Measurements from ENCODE around the gene AGR3. TPM values are rescaled to one million over a fixed set of nuclear protein-coding genes. Genes with fewer than 3 reads are reported as not detected.

Gene AGR3
- polyA plus RNA-seq, 6 donors from 2014 or later = not detected

- H3K36me3 Mint-ChIP-seq = peaks cover 6 to 7% of the 10 kb centered on the region in 2 donors
- peaks cover 0 to 3% (median 0%) of the 10 kb centered on the region in 3 donors for H3K4me1 Mint-ChIP-seq
- DNase-seq (no peak), ATAC-seq (ENCODE audit: low read depth in 2 of 2) (no peak)
- peaks cover 0 to 19% (median 6%) of the 10 kb centered on the region in 7 donors for H3K9me3 Mint-ChIP-seq
- H3K4me3 Mint-ChIP-seq = no peak overlapping the region
- H3K27me3 Mint-ChIP-seq = peaks cover 0 to 18% (median 7%) of the 10 kb centered on the region in 3 donors
- H3K27ac Mint-ChIP-seq = no peak overlapping the region
These were observed 33.6 kb upstream of the AGR3 start for GRCh38 chr7:16915405-16915804.

GRCh38 chr7:16914771-16915170 is 33.0 kb upstream of the AGR3 start:
- DNase-seq = no peak
- no peak overlapping the region for H3K27ac Mint-ChIP-seq
- no peak for ATAC-seq (ENCODE audit: low read depth in 2 of 2)
- peaks cover 0 to 18% (median 7%) of the 10 kb centered on the region in 3 donors for H3K27me3 Mint-ChIP-seq
- H3K4me1 Mint-ChIP-seq = peaks cover 0 to 3% (median 0%) of the 10 kb centered on the region in 3 donors
- no peak overlapping the region for H3K4me3 Mint-ChIP-seq
- peaks cover 6 to 7% of the 10 kb centered on the region in 2 donors for H3K36me3 Mint-ChIP-seq
- H3K9me3 Mint-ChIP-seq = peaks cover 0 to 22% (median 7%) of the 10 kb centered on the region in 7 donors

GRCh38 chr7:16913643-16914042 is 31.9 kb upstream of the AGR3 start:
- no peak overlapping the region for H3K27ac Mint-ChIP-seq
- H3K27me3 Mint-ChIP-seq = peaks cover 0 to 18% (median 7%) of the 10 kb centered on the region in 3 donors
- peaks cover 6 to 7% of the 10 kb centered on the region in 2 donors for H3K36me3 Mint-ChIP-seq
- peaks cover 0 to 3% (median 0%) of the 10 kb centered on the region in 3 donors for H3K4me1 Mint-ChIP-seq
- H3K9me3 Mint-ChIP-seq = peaks cover 0 to 22% (median 7%) of the 10 kb centered on the region in 7 donors
- no peak overlapping the region for H3K4me3 Mint-ChIP-seq
- ATAC-seq (ENCODE audit: low read depth in 2 of 2) = no peak
- no peak for DNase-seq

- DNase-seq (no peak), ATAC-seq (ENCODE audit: low read depth in 2 of 2) (no peak)
- H3K4me3 Mint-ChIP-seq = no peak overlapping the region
- peaks cover 0 to 18% (median 7%) of the 10 kb centered on the region in 3 donors for H3K27me3 Mint-ChIP-seq
- peaks cover 6 to 7% of the 10 kb centered on the region in 2 donors for H3K36me3 Mint-ChIP-seq
- peaks cover 0 to 3% (median 0%) of the 10 kb centered on the region in 3 donors for H3K4me1 Mint-ChIP-seq
- H3K27ac Mint-ChIP-seq = no peak overlapping the region
- H3K9me3 Mint-ChIP-seq = peaks cover 0 to 22% (median 7%) of the 10 kb centered on the region in 7 donors
These were observed 30.8 kb upstream of the AGR3 start for GRCh38 chr7:16912540-16912939.

GRCh38 chr7:16908561-16908960 is 26.8 kb upstream of the AGR3 start:
- H3K27me3 Mint-ChIP-seq = peaks cover 0 to 10% (median 7%) of the 10 kb centered on the region in 3 donors
- no peak overlapping the region for H3K27ac Mint-ChIP-seq
- H3K4me3 Mint-ChIP-seq = no peak overlapping the region
- H3K36me3 Mint-ChIP-seq = peaks cover 6 to 7% of the 10 kb centered on the region in 2 donors
- H3K9me3 Mint-ChIP-seq = peaks cover 0 to 22% (median 7%) of the 10 kb centered on the region in 7 donors
- H3K4me1 Mint-ChIP-seq = no peaks in the 10 kb centered on the region
- no peak for DNase-seq
- no peak for ATAC-seq (ENCODE audit: low read depth in 2 of 2)

GRCh38 chr7:16905300-16906044 is 23.7 kb upstream of the AGR3 start:
- peak overlapping the region in 1 of 6 donors; percentile 41 for H3K27ac Mint-ChIP-seq
- H3K4me1 Mint-ChIP-seq = no peaks in the 10 kb centered on the region
- no peaks in the 10 kb centered on the region for H3K36me3 Mint-ChIP-seq
- no peak for DNase-seq
- ATAC-seq (ENCODE audit: low read depth in 2 of 2) = no peak
- H3K4me3 Mint-ChIP-seq = no peak overlapping the region
- H3K27me3 Mint-ChIP-seq = peaks cover 0 to 1% (median 0%) of the 10 kb centered on the region in 3 donors
- H3K9me3 Mint-ChIP-seq = peaks cover 0 to 9% (median 5%) of the 10 kb centered on the region in 7 donors

- H3K36me3 Mint-ChIP-seq = no peaks in the 10 kb centered on the region
- no peak for ATAC-seq (ENCODE audit: low read depth in 2 of 2)
- H3K27ac Mint-ChIP-seq = no peak overlapping the region
- no peaks in the 10 kb centered on the region for H3K4me1 Mint-ChIP-seq
- no peak overlapping the region for H3K4me3 Mint-ChIP-seq
- H3K27me3 Mint-ChIP-seq = no peaks in the 10 kb centered on the region
- H3K9me3 Mint-ChIP-seq = peaks cover 0 to 7% (median 4%) of the 10 kb centered on the region in 7 donors
- no peak for DNase-seq
These were observed 22.3 kb upstream of the AGR3 start for GRCh38 chr7:16904076-16904475.

- ATAC-seq (ENCODE audit: low read depth in 2 of 2) = no peak
- H3K4me1 Mint-ChIP-seq = no peaks in the 10 kb centered on the region
- no peak for DNase-seq
These were observed 18.5 kb upstream of the AGR3 start for GRCh38 chr7:16900209-16900768.

GRCh38 chr7:16891874-16892643 is 10.3 kb upstream of the AGR3 start:
- DNase-seq (no peak), ATAC-seq (ENCODE audit: low read depth in 2 of 2) (no peak)
- Mint-ChIP-seq H3K4me3 (no peak overlapping the region), H3K4me1 (no peaks in the 10 kb centered on the region), H3K27ac (no peak overlapping the region), H3K27me3 (no peaks in the 10 kb centered on the region), H3K36me3 (no peaks in the 10 kb centered on the region), H3K9me3 (peaks cover 0 to 5% (median 0%) of the 10 kb centered on the region in 7 donors)

More at GRCh38 chr7:16900209-16900768, 18.5 kb upstream of the AGR3 start:
- Mint-ChIP-seq H3K4me3 (no peak overlapping the region), H3K9me3 (peaks cover 0 to 9% (median 4%) of the 10 kb centered on the region in 7 donors), H3K36me3 (no peaks in the 10 kb centered on the region), H3K27me3 (no peaks in the 10 kb centered on the region), H3K27ac (no peak overlapping the region)

- H3K4me3 Mint-ChIP-seq = no peak overlapping the region
These were observed 9.6 kb upstream of the AGR3 start for GRCh38 chr7:16891338-16891737.

GRCh38 chr7:16889851-16890415 is 8.2 kb upstream of the AGR3 start:
- peak overlapping the region in 2 of 6 donors; percentile 4 to 13 for H3K27ac Mint-ChIP-seq
- no peaks in the 10 kb centered on the region for H3K9me3 Mint-ChIP-seq
- no peaks in the 10 kb centered on the region for H3K36me3 Mint-ChIP-seq
- no peak overlapping the region for H3K4me3 Mint-ChIP-seq
- no peaks in the 10 kb centered on the region for H3K27me3 Mint-ChIP-seq
- ATAC-seq (ENCODE audit: low read depth in 2 of 2) (no peak), DNase-seq (no peak)
- H3K4me1 Mint-ChIP-seq = no peaks in the 10 kb centered on the region

More at GRCh38 chr7:16891338-16891737, 9.6 kb upstream of the AGR3 start:
- Mint-ChIP-seq H3K27me3 (no peaks in the 10 kb centered on the region), H3K9me3 (peaks cover 0 to 5% (median 0%) of the 10 kb centered on the region in 7 donors), H3K27ac (no peak overlapping the region), H3K4me1 (no peaks in the 10 kb centered on the region), H3K36me3 (no peaks in the 10 kb centered on the region)
- peak; percentile 23 for DNase-seq
- ATAC-seq (ENCODE audit: low read depth in 2 of 2) = peak; percentile 78 to 81

- DNase-seq (no peak), ATAC-seq (ENCODE audit: low read depth in 2 of 2) (no peak)
- Mint-ChIP-seq H3K27ac (no peak overlapping the region), H3K27me3 (no peaks in the 10 kb centered on the region), H3K9me3 (no peaks in the 10 kb centered on the region), H3K4me3 (no peak overlapping the region), H3K36me3 (no peaks in the 10 kb centered on the region), H3K4me1 (no peaks in the 10 kb centered on the region)
These were observed 7.5 kb upstream of the AGR3 start for GRCh38 chr7:16889305-16889704.

- Mint-ChIP-seq H3K27ac (no peak overlapping the region), H3K36me3 (no peaks in the 10 kb centered on the region), H3K4me1 (no peaks in the 10 kb centered on the region), H3K9me3 (no peaks in the 10 kb centered on the region), H3K4me3 (no peak overlapping the region), H3K27me3 (no peaks in the 10 kb centered on the region)
- DNase-seq (peak; percentile 11), ATAC-seq (ENCODE audit: low read depth in 2 of 2) (peak; percentile 93 to 98)
These were observed 2.1 kb upstream of the AGR3 start for GRCh38 chr7:16883918-16884317.

Data from naive B cell (primary cell).